ENCODE results near the gene TEX53. TPM values are rescaled to one million over a fixed set of nuclear protein-coding genes. Genes with fewer than 3 reads are reported as not detected.

TEX53 gene
- total and polyA plus RNA-seq, 10 of the 15 experiments (the other 5 are each of a cell fraction or from before 2014, with no cell fraction given): not detected

- no peak for TF ChIP-seq YBX1 (IDR thresholded peaks at IDR 0.05)
- TF ChIP-seq, protein P1, sequence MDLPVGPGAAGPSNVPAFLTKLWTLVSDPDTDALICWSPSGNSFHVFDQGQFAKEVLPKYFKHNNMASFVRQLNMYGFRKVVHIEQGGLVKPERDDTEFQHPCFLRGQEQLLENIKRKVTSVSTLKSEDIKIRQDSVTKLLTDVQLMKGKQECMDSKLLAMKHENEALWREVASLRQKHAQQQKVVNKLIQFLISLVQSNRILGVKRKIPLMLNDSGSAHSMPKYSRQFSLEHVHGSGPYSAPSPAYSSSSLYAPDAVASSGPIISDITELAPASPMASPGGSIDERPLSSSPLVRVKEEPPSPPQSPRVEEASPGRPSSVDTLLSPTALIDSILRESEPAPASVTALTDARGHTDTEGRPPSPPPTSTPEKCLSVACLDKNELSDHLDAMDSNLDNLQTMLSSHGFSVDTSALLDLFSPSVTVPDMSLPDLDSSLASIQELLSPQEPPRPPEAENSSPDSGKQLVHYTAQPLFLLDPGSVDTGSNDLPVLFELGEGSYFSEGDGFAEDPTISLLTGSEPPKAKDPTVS (IDR thresholded peaks at IDR 0.05; ENCODE audit: low read depth, low read length): peak; percentile 56; the same call in 1 of the 2 replicates
- no peak for DNase-seq (ENCODE audit: low read depth, low spot score)
- in situ Hi-C loops (cut with MboI) (loop anchor here (5.0 kb wide), 2 partner anchors 61 to 166 kb away; no protein-coding TSS in a partner anchor), intact Hi-C loops (cut with micrococcal nuclease; ENCODE audit: unreplicated experiment) (loop anchor here (1.0 to 5.0 kb wide), 7 partner anchors 41 to 311 kb away; partner anchors contain the start of gene TMEM268)
- ChIA-PET CTCF (interaction anchor here (0.7 to 7.3 kb wide), 74 partner anchors 8 to 570 kb away, joined by 3 to 277 read pairs (median 6); partner anchors contain the start of genes ATP6V1G1 and COL27A1), RAD21 (ENCODE audit: unreplicated experiment) (interaction anchor here (0.6 to 5.6 kb wide), 47 partner anchors 9 to 361 kb away, joined by 3 to 187 read pairs (median 6); partner anchors contain the start of genes ATP6V1G1, TEX48, TMEM268 and WHRN), POLR2A (interaction anchor here (0.7 to 1.9 kb wide), 16 partner anchors 14 to 263 kb away, joined by 3 to 10 read pairs (median 4); partner anchors contain the start of gene ATP6V1G1), SMC1A (ENCODE audit: uncharacterized antibody, unreplicated experiment) (interaction anchor here (0.7 to 6.0 kb wide), 65 partner anchors 9 to 362 kb away, joined by 3 to 189 read pairs (median 4); partner anchors contain the start of genes ATP6V1G1, TMEM268 and WHRN)
- peak overlapping the region; percentile 18; the same call in 1 of the 2 replicates for H3K4me2 ChIP-seq (ENCODE audit: control insufficient read depth, insufficient read depth)
- H3K79me2 ChIP-seq (ENCODE audit: control insufficient read depth, insufficient read depth, low read length): no peaks in the 10 kb centered on the region
- TSS peak; percentile 34 for BruUV-seq (replicated peaks)
- no peak for FAIRE-seq
- H4K20me1 ChIP-seq (ENCODE audit: control insufficient read depth, insufficient read depth): no peaks in the 10 kb centered on the region
- no peak overlapping the region for H3K4me3 ChIP-seq
- no peak overlapping the region for H3K9ac ChIP-seq (ENCODE audit: control insufficient read depth, insufficient read depth, low read length)
- H3K27ac ChIP-seq (ENCODE audit: control insufficient read depth, insufficient read depth): 0 out of 2 replicates have a peak overlapping the region, but pooled peaks have one; percentile 25
- H3K9me3 ChIP-seq (replicated peaks; ENCODE audit: control insufficient read depth, insufficient read depth, low read length): no peaks in the 10 kb centered on the region
- peaks cover 0 to 3% of the 10 kb centered on the region in 2 experiments; a peak in 2 of 4 replicates for H3K36me3 ChIP-seq (ENCODE audit: control insufficient read depth in 2 of 2, insufficient read depth in 2 of 2, low read length in 1 of 2)
- peak overlapping the region; percentile 23; the same call in 1 of the 2 replicates for H2AFZ ChIP-seq (ENCODE audit: control insufficient read depth, low read depth, low read length)
- no peaks in the 10 kb centered on the region for H3K27me3 ChIP-seq (replicated peaks in 1 of 2; ENCODE audit: control insufficient read depth in 2 of 2, insufficient read depth in 2 of 2, low read length in 1 of 2)
- WGBS (ENCODE audit: insufficient coverage, insufficient replicate concordance, low lambda C conversion rate, missing lambda C conversion rate): 100% methylated on average over 2 of the region's 2 CpGs
- H3K4me1 ChIP-seq (ENCODE audit: control insufficient read depth, insufficient read depth, low read length): peaks cover 7% of the 10 kb centered on the region
- peak; percentile 51 for ATAC-seq
Observed at GRCh38 chr9:114652776-114653555, 4.6 kb downstream of the TEX53 start.

Measured in GM12878 (cell line).